Measurements from ENCODE around the gene CKLF.
A peak's percentile ranks its signal among the peaks of the same experiment; 100 is the strongest.

The CKLF gene

GRCh38 chr16:66517586-66518263, 34.7 kb upstream of the CKLF start:
- DNase-seq (ENCODE audit: low read depth) = no peak

- no peak for DNase-seq (ENCODE audit: low read depth)
These were observed 32.6 kb upstream of the CKLF start for GRCh38 chr16:66519482-66520373.

- no peak for DNase-seq (ENCODE audit: low read depth)
These were observed 31.8 kb upstream of the CKLF start for GRCh38 chr16:66520406-66521170.

GRCh38 chr16:66521252-66521713, 31.1 kb upstream of the CKLF start:
- no peak for DNase-seq (ENCODE audit: low read depth)

- DNase-seq (ENCODE audit: low read depth) = peak; percentile 90
These were observed 30.2 kb upstream of the CKLF start for GRCh38 chr16:66521951-66522771.

- DNase-seq (ENCODE audit: low read depth) = no peak
These were observed 29.4 kb upstream of the CKLF start for GRCh38 chr16:66522816-66523590.

GRCh38 chr16:66523861-66524354, 28.5 kb upstream of the CKLF start:
- DNase-seq (ENCODE audit: low read depth) = no peak

GRCh38 chr16:66524601-66525164, 27.7 kb upstream of the CKLF start:
- no peak for DNase-seq (ENCODE audit: low read depth)

- no peak for DNase-seq (ENCODE audit: low read depth)
These were observed 26.8 kb upstream of the CKLF start for GRCh38 chr16:66525396-66526180.

- DNase-seq (ENCODE audit: low read depth) = no peak
These were observed 24.1 kb upstream of the CKLF start for GRCh38 chr16:66528294-66528693.

- no peak for DNase-seq (ENCODE audit: low read depth)
These were observed 22.9 kb upstream of the CKLF start for GRCh38 chr16:66529475-66529874.

- DNase-seq (ENCODE audit: low read depth) = no peak
These were observed 18.0 kb upstream of the CKLF start for GRCh38 chr16:66534376-66534799.

GRCh38 chr16:66536525-66536924, 15.9 kb upstream of the CKLF start:
- DNase-seq (ENCODE audit: low read depth) = no peak

- DNase-seq (ENCODE audit: low read depth) = no peak
These were observed 15.1 kb upstream of the CKLF start for GRCh38 chr16:66537236-66537635.

- DNase-seq (ENCODE audit: low read depth) = no peak
These were observed 13.5 kb upstream of the CKLF start for GRCh38 chr16:66538910-66539309.

GRCh38 chr16:66539623-66540469, 12.5 kb upstream of the CKLF start:
- no peak for DNase-seq (ENCODE audit: low read depth)

GRCh38 chr16:66541388-66542355, 10.7 kb upstream of the CKLF start:
- no peak for DNase-seq (ENCODE audit: low read depth)

Data from stimulated activated CD8-positive, alpha-beta memory T cell treated with anti-CD3 and anti-CD28 coated beads, Interleukin-4, amount 100 ng/mL, for 24 hours (primary cell).